ENCODE results near the gene ARSG. TPM values are rescaled to one million over a fixed set of nuclear protein-coding genes. Genes with fewer than 3 reads are reported as not detected.

The ARSG gene
- total and polyA plus RNA-seq, 2 donors (not counting 1 experiment from before 2014, with no cell fraction given), result 5.5 to 18.4 TPM

GRCh38 chr17:68297195-68297594, 5.9 kb downstream of the ARSG start:
- no peak for ATAC-seq (ENCODE audit: low read depth)
- Histone ChIP-seq H3K79me2 (ENCODE audit: control insufficient read depth, insufficient read depth, low read length) (no peaks in the 10 kb centered on the region), H3K36me3 (replicated peaks in 1 of 2; ENCODE audit: control extremely low read depth in 1 of 2, control insufficient read depth in 1 of 2, extremely low read depth in 1 of 2, insufficient read depth in 2 of 2, low read length in 1 of 2) (no peaks in the 10 kb centered on the region), H3K9me3 (ENCODE audit: control extremely low read depth in 1 of 3, control insufficient read depth in 2 of 3, insufficient read depth in 1 of 3, low read length in 2 of 3) (no peaks in the 10 kb centered on the region), H3K4me3 (ENCODE audit: control extremely low read depth in 1 of 5, extremely low read depth in 1 of 5, insufficient read depth in 1 of 5, low read depth in 2 of 5, low read length in 4 of 5) (no peak overlapping the region), H3K27ac (ENCODE audit: low read length in 2 of 2) (no peak overlapping the region), H3K4me1 (ENCODE audit: control insufficient read depth in 2 of 2, insufficient read depth in 2 of 2, low read length in 2 of 2) (peaks cover 2 to 6% of the 10 kb centered on the region in 2 donors), H2AFZ (ENCODE audit: insufficient read depth, low read depth, low read length, poor library complexity, severe bottlenecking) (no peak overlapping the region), H3K27me3 (replicated peaks in 1 of 4; ENCODE audit: control extremely low read depth in 1 of 4, control insufficient read depth in 3 of 4, insufficient read depth in 4 of 4, low read length in 3 of 4) (no peaks in the 10 kb centered on the region), H4K20me1 (ENCODE audit: control insufficient read depth, insufficient read depth, low read length, poor library complexity, severe bottlenecking) (no peaks in the 10 kb centered on the region), H3K9ac (ENCODE audit: low read length) (no peak overlapping the region), H3K4me2 (replicated peaks; ENCODE audit: low read depth, low read length, poor library complexity, severe bottlenecking) (no peak overlapping the region)
- DNase-seq, result no peak
- Mint-ChIP-seq H3K4me3 (no peak overlapping the region), H3K9me3 (ENCODE audit: insufficient read depth) (no peaks in the 10 kb centered on the region), H3K27me3 (no peaks in the 10 kb centered on the region), H3K27ac (no peak overlapping the region), H3K4me1 (peaks cover 12% of the 10 kb centered on the region)
- 83% methylated on average over 1 of the region's 4 CpGs for WGBS (ENCODE audit: insufficient coverage)
- ChIA-PET CTCF (interaction anchor here (1.0 to 1.4 kb wide), 2 partner anchors 102 to 125 kb away, joined by 3 to 4 read pairs; no protein-coding TSS in a partner anchor), POLR2A (no interaction called here)
- intact Hi-C loops (cut with micrococcal nuclease), result loop anchor here (10.0 kb wide), 1 partner anchor 138 kb away; no protein-coding TSS in a partner anchor
- no peak for TF ChIP-seq EZH2 (IDR thresholded peaks at IDR 0.05; ENCODE audit: borderline replicate concordance, insufficient read depth, low read depth, low read length, poor library complexity, severe bottlenecking)
- TF ChIP-seq CTCF (IDR thresholded peaks at IDR 0.05), result no peak

- CTCF ChIA-PET, result no interaction called here
- TF ChIP-seq EZH2 (IDR thresholded peaks at IDR 0.05; ENCODE audit: borderline replicate concordance, insufficient read depth, low read depth, low read length, poor library complexity, severe bottlenecking) (no peak), CTCF (IDR thresholded peaks at IDR 0.05) (no peak)
- POLR2A ChIA-PET, result no interaction called here
Measured at GRCh38 chr17:68298601-68299000, 7.3 kb downstream of the ARSG start.

More at GRCh38 chr17:68298601-68299000, 7.3 kb downstream of the ARSG start:
- Histone ChIP-seq H4K20me1 (ENCODE audit: control insufficient read depth, insufficient read depth, low read length, poor library complexity, severe bottlenecking) (no peaks in the 10 kb centered on the region), H3K9me3 (ENCODE audit: control extremely low read depth in 1 of 3, control insufficient read depth in 2 of 3, insufficient read depth in 1 of 3, low read length in 2 of 3) (no peaks in the 10 kb centered on the region), H3K4me1 (ENCODE audit: control insufficient read depth in 2 of 2, insufficient read depth in 2 of 2, low read length in 2 of 2) (no peaks in the 10 kb centered on the region), H3K4me3 (ENCODE audit: control extremely low read depth in 1 of 5, extremely low read depth in 1 of 5, insufficient read depth in 1 of 5, low read depth in 2 of 5, low read length in 4 of 5) (no peak overlapping the region), H3K4me2 (replicated peaks; ENCODE audit: low read depth, low read length, poor library complexity, severe bottlenecking) (no peak overlapping the region), H2AFZ (ENCODE audit: insufficient read depth, low read depth, low read length, poor library complexity, severe bottlenecking) (no peak overlapping the region), H3K36me3 (replicated peaks in 1 of 2; ENCODE audit: control extremely low read depth in 1 of 2, control insufficient read depth in 1 of 2, extremely low read depth in 1 of 2, insufficient read depth in 2 of 2, low read length in 1 of 2) (no peaks in the 10 kb centered on the region), H3K27ac (ENCODE audit: low read length in 2 of 2) (no peak overlapping the region), H3K9ac (ENCODE audit: low read length) (no peak overlapping the region), H3K79me2 (ENCODE audit: control insufficient read depth, insufficient read depth, low read length) (no peaks in the 10 kb centered on the region), H3K27me3 (replicated peaks in 1 of 4; ENCODE audit: control extremely low read depth in 1 of 4, control insufficient read depth in 3 of 4, insufficient read depth in 4 of 4, low read length in 3 of 4) (no peaks in the 10 kb centered on the region)
- Mint-ChIP-seq H3K27me3 (no peaks in the 10 kb centered on the region), H3K4me1 (peaks cover 4% of the 10 kb centered on the region), H3K27ac (no peak overlapping the region), H3K9me3 (ENCODE audit: insufficient read depth) (no peaks in the 10 kb centered on the region), H3K4me3 (no peak overlapping the region)
- ATAC-seq (ENCODE audit: low read depth), result no peak
- no peak for DNase-seq
- intact Hi-C loops (cut with micrococcal nuclease), result loop anchor here (10.0 kb wide), 1 partner anchor 136 kb away; no protein-coding TSS in a partner anchor

All from B cell (primary cell).